HepG2 (cell line): ENCODE measurements around the gene VWA5B1. TPM values are rescaled to one million over a fixed set of nuclear protein-coding genes. Genes with fewer than 3 reads are reported as not detected.

Experiments
- ATAC-seq: fragments of 200-7000 bp; cut with Tn5 transposase; 3 replicates; pipeline ENCODE4 v1.9.1; 2020; ENCODE audit warnings: mild to moderate bottlenecking, moderate library complexity
- BruUV-seq: library from RNA; stranded (reverse); fragments of 400-500 nt; replicated peaks from 2 replicates; lab custom pipeline; 2021; lab: Mats Ljungman, UMichigan
- CTCF ChIA-PET: fragments of 300-600 bp; formaldehyde crosslinking; extraction: SDS; loops from one replicate; lab custom pipeline; 2021; ENCODE audit warnings: low total read pairs, inconsistent platforms, low intra/inter-chr PET ratio; lab: Yijun Ruan, JAX
- POLR2A ChIA-PET: fragments of 350-600 bp; sonication (Branson Sonifier 250); formaldehyde crosslinking; loops from one replicate; lab custom pipeline; 2020; ENCODE audit warnings: antibody characterized with exemption, inconsistent platforms; lab: Yijun Ruan, JAX
- DNase-seq: peaks from one replicate; pipeline ENCODE4 v3.0.0-alpha.2; 2015; ENCODE audit warnings: low spot score
- FAIRE-seq: peaks from 3 replicates; lab custom pipeline; 2011; peaks lifted over from hg19 to GRCh38; lab: Jason Lieb, UNC
- H2AFZ ChIP-seq: one replicate; pipeline ENCODE4 v1.6.1; 2011; ENCODE audit warnings: low read length, inconsistent platforms
- H3K27ac ChIP-seq: fragments of 300-600 bp; 3 replicates; pipeline ENCODE4 v1.8.0; 2011; ENCODE audit warnings: mixed run types, mild to moderate bottlenecking, mixed read lengths, low read length, inconsistent platforms; ENCODE audit not compliant: insufficient read depth; ENCODE audit errors: extremely low read length
- H3K27me3 ChIP-seq, 2 experiments: fragments of 200-600 bp in 1 of 2; 2 replicates in 1 of 2; 3 replicates in 1 of 2; pipeline versions ENCODE4 v1.6.0 to v1.8.0; 2011; ENCODE audit warnings: low read length in 2 of 2, mild to moderate bottlenecking in 2 of 2, moderate library complexity in 2 of 2, inconsistent platforms in 1 of 2; ENCODE audit not compliant: insufficient read depth in 2 of 2, control insufficient read depth in 1 of 2
- H3K36me3 ChIP-seq, 2 experiments: fragments of 200-600 bp in 1 of 2; replicated peaks in 1 of 2; 2 replicates in 1 of 2; 3 replicates in 1 of 2; pipeline versions ENCODE4 v1.5.1 to v1.8.0; 2011; ENCODE audit warnings: low read length in 2 of 2, inconsistent platforms in 1 of 2; ENCODE audit not compliant: insufficient read depth in 2 of 2, control insufficient read depth in 1 of 2
- H3K4me1 ChIP-seq: 2 replicates; pipeline ENCODE4 v1.5.1; 2012; ENCODE audit warnings: low read length, inconsistent platforms; ENCODE audit not compliant: insufficient read depth
- H3K4me2 ChIP-seq: 2 replicates; pipeline ENCODE4 v1.6.0; 2011; ENCODE audit warnings: low read depth, low read length, inconsistent platforms
- H3K4me3 ChIP-seq, 3 experiments: fragments of 200-600 bp in 1 of 3; sonication (generic), shearing (Covaris generic) in 1 of 3; replicated peaks in 1 of 3; 2 replicates each; pipeline ENCODE4 v1.5.1; 2011 to 2016; ENCODE audit warnings: low read length in 3 of 3, inconsistent platforms in 2 of 3, low read depth in 2 of 3, mild to moderate bottlenecking in 2 of 3, control low read depth in 1 of 3, mixed read lengths in 1 of 3; ENCODE audit not compliant: insufficient read depth in 1 of 3
- H3K79me2 ChIP-seq: one replicate; pipeline ENCODE4 v1.6.1; 2011; ENCODE audit warnings: low read length, inconsistent platforms; ENCODE audit not compliant: insufficient read depth
- H3K9ac ChIP-seq: 2 replicates; pipeline ENCODE4 v1.6.0; 2011; ENCODE audit warnings: mild to moderate bottlenecking, low read depth, low read length, inconsistent platforms; ENCODE audit not compliant: insufficient read depth
- H3K9me3 ChIP-seq: 2 replicates; pipeline ENCODE4 v1.5.1; 2012; ENCODE audit warnings: mild to moderate bottlenecking, low read length
- H4K20me1 ChIP-seq: 2 replicates; pipeline ENCODE4 v1.6.0; 2011; ENCODE audit warnings: inconsistent platforms, mild to moderate bottlenecking, low read length, moderate library complexity; ENCODE audit not compliant: insufficient read depth
- CHD4 ChIP-seq: fragments of 200-600 bp; sonication (generic); IDR thresholded peaks from 2 replicates; pipeline ENCODE4 v1.7.0; 2017; ENCODE audit warnings: mild to moderate bottlenecking, low read length, borderline replicate concordance
- DR1 ChIP-seq: sonication (generic); formaldehyde crosslinking; IDR thresholded peaks from 2 replicates; pipeline ENCODE4 v1.8.0; 2021; ENCODE audit warnings: mild to moderate bottlenecking, missing genetic modification reagents, inconsistent platforms
- HOXA3 ChIP-seq: sonication (generic); formaldehyde crosslinking; IDR thresholded peaks from 2 replicates; pipeline ENCODE4 v1.5.0; 2020; ENCODE audit warnings: missing genetic modification reagents
- KAT7 ChIP-seq: IDR thresholded peaks from 2 replicates; pipeline ENCODE4 v1.6.1; 2018; ENCODE audit warnings: borderline replicate concordance, missing compliant biosample characterization
- MAF1 ChIP-seq: sonication (generic); formaldehyde crosslinking; IDR thresholded peaks from 2 replicates; pipeline ENCODE4 v1.5.0; 2020; ENCODE audit warnings: missing genetic modification reagents, borderline replicate concordance
- SSRP1 ChIP-seq: IDR thresholded peaks from 2 replicates; pipeline ENCODE4 v1.6.1; 2016; ENCODE audit warnings: control low read depth
- TRIM24 ChIP-seq: sonication (generic); formaldehyde crosslinking; IDR thresholded peaks from 2 replicates; pipeline ENCODE4 v1.8.0; 2022; ENCODE audit warnings: mild to moderate bottlenecking, missing genetic modification reagents
- YY1 ChIP-seq: IDR thresholded peaks from 2 replicates; pipeline ENCODE4 v1.6.1; 2011; ENCODE audit warnings: low read length, low read depth, moderate library complexity, mild to moderate bottlenecking; ENCODE audit not compliant: insufficient read depth, insufficient replicate concordance
- ZBTB39 ChIP-seq: sonication (generic); formaldehyde crosslinking; IDR thresholded peaks from 2 replicates; pipeline ENCODE4 v1.5.0; 2020; ENCODE audit warnings: missing genetic modification reagents
- ZMAT5 ChIP-seq: sonication (generic); formaldehyde crosslinking; IDR thresholded peaks from 2 replicates; pipeline ENCODE4 v1.5.0; 2020; ENCODE audit warnings: mild to moderate bottlenecking, low read depth, missing genetic modification reagents, borderline replicate concordance
- ZNF563 ChIP-seq: sonication (generic); formaldehyde crosslinking; IDR thresholded peaks from 2 replicates; pipeline ENCODE4 v1.8.0; 2022; ENCODE audit warnings: mild to moderate bottlenecking, moderate library complexity, missing genetic modification reagents
- ZNF605 ChIP-seq: sonication (generic); formaldehyde crosslinking; IDR thresholded peaks from 2 replicates; pipeline ENCODE4 v1.8.0; 2022; ENCODE audit warnings: mild to moderate bottlenecking, missing genetic modification reagents
- WGBS: methylation state at CpG from one replicate; pipeline ENCODE4 v1.1.6; 2017; ENCODE audit warnings: low lambda C conversion rate; 5-methylcytosine and 5-hydroxymethylcytosine counted together
- in situ Hi-C: cut with HindIII; loops from 2 replicates; pipeline ENCODE4 v1.10.0; 2017; ENCODE audit warnings: low pct_unique_long_range_greater_than_20kb; ENCODE audit not compliant: extremely low pct_ligation_motif_present
- intact Hi-C: fragments of 100-400 bp; cut with micrococcal nuclease; formaldehyde crosslinking; loops from one replicate; pipeline ENCODE4 v1.10.0; 2022; ENCODE audit not compliant: unreplicated experiment
- polyA plus RNA-seq, 8 experiments: library from polyadenylated mRNA; depleted of rRNA in 3 of 8; stranded (reverse) in 7 of 8; unstranded in 1 of 8; fragments of >200 nt; fragmentation: Illumina TruSeq in 4 of 8; extraction: Trizol in 4 of 8; gene quantifications; 2 replicates each; pipeline versions ENCODE4 v1.2.1 to v1.2.3, GENCODE V29; 2011 to 2016; ENCODE audit warnings: low read depth in 4 of 8, missing spikeins in 1 of 8, mixed read lengths in 1 of 8; ENCODE audit not compliant: insufficient read depth in 1 of 8
- total RNA-seq, 5 experiments: library from RNA; depleted of rRNA; stranded (reverse); fragments of >200 nt; fragmentation: Illumina TruSeq; extraction: Trizol; gene quantifications; 2 replicates each; pipeline ENCODE4 v1.2.3, GENCODE V29; 2016; ENCODE audit warnings: low read depth in 1 of 5
- TF ChIP-seq, protein P1 (sequence below), 2 experiments: sonication (generic) in 1 of 2; formaldehyde crosslinking in 1 of 2; IDR thresholded peaks; 2 replicates each; pipeline versions ENCODE4 v1.5.1 to v1.6.1; 2011 to 2020; ENCODE audit warnings: borderline replicate concordance in 1 of 2, low read depth in 1 of 2, low read length in 1 of 2, mild to moderate bottlenecking in 1 of 2, missing genetic modification reagents in 1 of 2, moderate library complexity in 1 of 2
- TF ChIP-seq, protein P2 (sequence below): sonication (generic); formaldehyde crosslinking; conservative IDR thresholded peaks from 2 replicates; pipeline ENCODE4 v1.8.0; 2022; ENCODE audit warnings: low read depth, missing genetic modification reagents

VWA5B1 gene
- total and polyA plus RNA-seq, 2 of the 13 experiments (the other 11 are each of a cell fraction or from before 2014, with no cell fraction given) = not detected

- TF ChIP-seq ZNF605 (CRISPR knock-in tag) = no peak
These were observed 54.1 kb downstream of the VWA5B1 start (continued) for GRCh38 chr1:20344738-20345137.

GRCh38 chr1:20345419-20345818 is 54.7 kb downstream of the VWA5B1 start:
- Histone ChIP-seq H3K4me3 (no peak overlapping the region), H2AFZ (no peak overlapping the region), H3K27me3 (peaks cover 0 to 4% of the 10 kb centered on the region in 2 experiments; a peak in 2 of 5 replicates), H3K9me3 (no peaks in the 10 kb centered on the region), H3K9ac (no peak overlapping the region), H3K27ac (no peak overlapping the region), H3K36me3 (no peaks in the 10 kb centered on the region), H3K4me1 (no peaks in the 10 kb centered on the region), H4K20me1 (no peaks in the 10 kb centered on the region), H3K79me2 (no peaks in the 10 kb centered on the region), H3K4me2 (no peak overlapping the region)
- BruUV-seq = no TSS peak
- no peak for ATAC-seq
- 22% methylated on average over 13 of the region's 13 CpGs for WGBS
- ChIA-PET CTCF (no interaction called here), POLR2A (no interaction called here)
- FAIRE-seq = no peak
- in situ Hi-C loops = no loop called here
- DNase-seq = no peak
- intact Hi-C loops = no loop called here
- TF ChIP-seq SSRP1 (no peak), TRIM24 (CRISPR knock-in tag) (no peak), HOXA3 (CRISPR knock-in tag) (no peak), MAF1 (no peak), ZBTB39 (no peak), YY1 (no peak), ZMAT5 (no peak), ZNF563 (CRISPR knock-in tag) (no peak), CHD4 (no peak), KAT7 (CRISPR knock-in tag) (no peak), DR1 (CRISPR knock-in tag) (no peak)
- TF ChIP-seq, protein P1, sequence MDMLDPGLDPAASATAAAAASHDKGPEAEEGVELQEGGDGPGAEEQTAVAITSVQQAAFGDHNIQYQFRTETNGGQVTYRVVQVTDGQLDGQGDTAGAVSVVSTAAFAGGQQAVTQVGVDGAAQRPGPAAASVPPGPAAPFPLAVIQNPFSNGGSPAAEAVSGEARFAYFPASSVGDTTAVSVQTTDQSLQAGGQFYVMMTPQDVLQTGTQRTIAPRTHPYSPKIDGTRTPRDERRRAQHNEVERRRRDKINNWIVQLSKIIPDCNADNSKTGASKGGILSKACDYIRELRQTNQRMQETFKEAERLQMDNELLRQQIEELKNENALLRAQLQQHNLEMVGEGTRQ (IDR thresholded peaks at IDR 0.05; ENCODE audit: low read depth, low read length) = no peak
- TF ChIP-seq, protein P1 (CRISPR knock-in tag; IDR thresholded peaks at IDR 0.05; ENCODE audit: borderline replicate concordance) = no peak
- TF ChIP-seq, protein P2, sequence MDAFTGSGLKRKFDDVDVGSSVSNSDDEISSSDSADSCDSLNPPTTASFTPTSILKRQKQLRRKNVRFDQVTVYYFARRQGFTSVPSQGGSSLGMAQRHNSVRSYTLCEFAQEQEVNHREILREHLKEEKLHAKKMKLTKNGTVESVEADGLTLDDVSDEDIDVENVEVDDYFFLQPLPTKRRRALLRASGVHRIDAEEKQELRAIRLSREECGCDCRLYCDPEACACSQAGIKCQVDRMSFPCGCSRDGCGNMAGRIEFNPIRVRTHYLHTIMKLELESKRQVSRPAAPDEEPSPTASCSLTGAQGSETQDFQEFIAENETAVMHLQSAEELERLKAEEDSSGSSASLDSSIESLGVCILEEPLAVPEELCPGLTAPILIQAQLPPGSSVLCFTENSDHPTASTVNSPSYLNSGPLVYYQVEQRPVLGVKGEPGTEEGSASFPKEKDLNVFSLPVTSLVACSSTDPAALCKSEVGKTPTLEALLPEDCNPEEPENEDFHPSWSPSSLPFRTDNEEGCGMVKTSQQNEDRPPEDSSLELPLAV (CRISPR knock-in tag) = no peak
